ENCODE results near the gene SMOC1. TPM values are rescaled to one million over a fixed set of nuclear protein-coding genes. Genes with fewer than 3 reads are reported as not detected.

SMOC1 gene
- total RNA-seq, 2 experiments from 2014 or later: not detected

DNA sequence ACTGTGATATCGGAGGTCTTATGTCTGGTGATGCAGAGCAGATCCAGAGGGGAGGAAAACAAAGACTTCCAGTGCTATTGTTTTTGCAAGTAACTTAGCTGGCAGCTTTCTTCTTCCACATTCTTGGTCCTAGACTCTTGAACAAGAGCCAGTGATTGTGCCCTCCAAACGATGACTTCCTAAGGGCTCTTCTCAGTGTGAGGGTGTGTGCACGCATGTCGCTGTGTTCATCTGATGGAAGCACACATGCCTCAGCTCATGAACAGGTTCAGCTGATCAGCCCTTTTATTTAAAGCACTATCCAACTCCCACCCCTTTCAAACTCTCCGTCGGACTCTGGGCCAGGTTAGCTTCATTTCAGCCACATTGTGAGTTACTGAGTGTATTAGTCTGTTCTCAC, 59.5 kb downstream of the SMOC1 start:
- Mint-ChIP-seq H3K27me3 (ENCODE audit: low read depth) (peaks cover 16% of the 10 kb centered on the region), H3K36me3 (ENCODE audit: low read depth) (no peaks in the 10 kb centered on the region), H3K9me3 (no peaks in the 10 kb centered on the region), H3K27ac (no peak overlapping the region), H3K4me1 (ENCODE audit: low read depth) (no peaks in the 10 kb centered on the region), H3K4me3 (no peak overlapping the region)
- CTCF ChIA-PET: interaction anchor here (1.4 kb wide), 1 partner anchor 121 kb away, joined by 3 read pairs; no protein-coding TSS in a partner anchor
- no peak for DNase-seq
- intact Hi-C loops (cut with micrococcal nuclease): no loop called here

DNA sequence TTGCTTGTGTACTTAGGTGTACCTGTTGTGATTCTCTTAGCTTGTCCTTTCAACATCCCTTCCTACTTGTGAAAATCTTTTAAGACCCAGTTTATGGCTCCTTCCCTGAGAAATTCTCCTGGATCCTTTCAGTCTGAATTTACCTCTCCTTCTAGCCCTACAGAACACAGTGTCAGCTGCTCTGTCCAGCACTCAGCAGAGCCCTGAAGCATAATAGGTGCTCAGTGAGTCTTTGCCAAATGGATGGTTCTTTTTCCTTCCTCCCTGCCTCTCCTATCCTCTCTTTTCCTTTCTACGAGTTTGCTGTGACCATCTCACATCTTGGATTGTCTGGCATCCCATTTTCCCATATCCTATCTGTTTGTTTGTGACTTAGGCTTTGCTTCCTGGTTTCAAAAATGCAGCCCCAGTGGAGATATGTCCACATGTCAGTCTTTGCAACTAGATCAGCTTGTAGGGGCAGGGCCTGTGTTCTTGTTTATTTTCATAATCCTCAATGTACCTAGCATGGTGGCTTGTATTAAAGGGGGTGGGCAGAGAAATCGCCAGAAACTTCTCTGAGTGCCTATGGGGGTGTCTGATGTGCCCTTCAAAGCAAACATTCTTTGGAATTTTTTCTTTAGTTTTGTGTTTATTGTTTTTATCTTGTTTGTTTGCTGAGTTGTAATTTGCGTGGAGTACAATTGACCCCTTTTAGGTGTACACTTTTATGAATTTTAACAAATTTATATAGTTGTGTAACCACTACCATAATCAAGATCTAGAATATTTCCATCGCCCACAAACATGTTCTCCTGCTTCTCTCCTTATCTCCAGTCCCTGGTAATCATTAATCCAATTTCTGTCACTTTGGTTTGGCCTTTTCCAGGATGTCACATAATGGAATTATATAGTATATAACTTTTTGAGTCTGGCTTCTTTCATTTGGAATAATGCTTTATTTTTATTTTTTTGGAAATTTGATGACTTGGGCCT, 62.8 kb downstream of the SMOC1 start:
- intact Hi-C loops (cut with micrococcal nuclease): no loop called here
- Mint-ChIP-seq H3K4me1 (ENCODE audit: low read depth) (no peaks in the 10 kb centered on the region), H3K4me3 (no peak overlapping the region), H3K9me3 (peaks cover 10% of the 10 kb centered on the region), H3K27ac (no peak overlapping the region), H3K27me3 (ENCODE audit: low read depth) (peaks cover 16% of the 10 kb centered on the region), H3K36me3 (ENCODE audit: low read depth) (no peaks in the 10 kb centered on the region)
- CTCF ChIA-PET: no interaction called here
- DNase-seq: no peak

DNA sequence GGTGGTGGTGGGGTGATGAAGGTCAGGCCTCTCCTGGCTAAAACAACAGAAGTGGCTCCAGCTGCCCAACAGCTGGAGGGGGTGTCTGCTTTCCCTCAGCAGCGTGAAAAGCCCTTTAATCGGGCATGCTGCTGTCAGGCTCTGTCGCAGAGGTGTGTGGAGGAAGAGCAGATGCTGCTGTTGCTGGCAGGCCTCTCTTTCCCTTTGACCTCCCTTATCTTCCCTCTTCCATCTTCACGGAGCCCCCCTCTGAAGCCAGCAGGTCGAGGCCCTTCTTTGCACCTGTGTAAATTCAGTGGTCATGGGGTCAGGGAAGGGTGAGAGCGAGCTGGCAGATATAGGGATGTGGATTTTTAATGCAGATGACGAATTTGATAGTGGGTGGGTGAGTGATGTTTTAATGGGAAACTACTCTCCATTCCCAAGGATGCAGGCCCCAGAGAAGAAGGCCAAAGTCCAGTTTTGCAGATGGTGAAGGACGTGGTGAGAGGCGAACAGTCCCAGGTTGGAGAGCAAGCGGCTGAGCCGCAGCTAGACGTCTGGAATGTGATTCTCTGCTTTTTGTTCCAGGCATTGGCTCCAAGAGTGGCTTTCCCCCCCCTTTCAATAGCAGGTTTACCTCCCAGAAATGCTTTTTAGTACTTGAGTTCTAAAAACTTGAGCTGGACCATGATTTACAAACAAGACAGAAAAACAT, 64.0 kb downstream of the SMOC1 start:
- no peaks in the 10 kb centered on the region for H3K36me3 Mint-ChIP-seq (ENCODE audit: low read depth)
- peaks cover 12% of the 10 kb centered on the region for H3K9me3 Mint-ChIP-seq
- CTCF ChIA-PET: interaction anchor here (0.7 kb wide), 1 partner anchor 83 kb away, joined by 3 read pairs; no protein-coding TSS in a partner anchor
- no peak for DNase-seq
- no peaks in the 10 kb centered on the region for H3K4me1 Mint-ChIP-seq (ENCODE audit: low read depth)
- no peak overlapping the region for H3K4me3 Mint-ChIP-seq
- H3K27me3 Mint-ChIP-seq (ENCODE audit: low read depth): peaks cover 9% of the 10 kb centered on the region
- H3K27ac Mint-ChIP-seq: no peak overlapping the region
- intact Hi-C loops (cut with micrococcal nuclease): no loop called here

DNA sequence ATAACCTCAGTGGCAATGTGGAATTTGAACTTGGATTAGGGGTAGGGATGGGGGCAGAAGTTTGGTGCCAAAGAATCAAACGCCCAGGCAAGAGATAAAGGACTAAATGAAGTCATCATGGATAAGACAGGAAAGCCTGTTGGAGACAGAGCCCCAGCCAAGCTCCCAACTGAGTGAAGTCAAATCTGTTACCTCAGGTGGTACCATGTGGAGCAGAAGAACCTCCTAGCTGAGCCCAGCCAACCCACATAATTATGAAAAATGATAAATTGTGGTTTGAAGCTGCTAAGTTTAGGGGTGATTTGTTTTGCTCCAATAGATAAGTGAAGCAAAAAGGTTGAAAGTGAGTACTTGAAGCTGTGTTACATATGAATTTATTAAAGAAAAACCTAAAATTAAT, 66.1 kb downstream of the SMOC1 start:
- Mint-ChIP-seq H3K4me3 (no peak overlapping the region), H3K9me3 (peaks cover 12% of the 10 kb centered on the region), H3K27ac (no peak overlapping the region), H3K36me3 (ENCODE audit: low read depth) (no peaks in the 10 kb centered on the region), H3K4me1 (ENCODE audit: low read depth) (no peaks in the 10 kb centered on the region), H3K27me3 (ENCODE audit: low read depth) (peaks cover 6% of the 10 kb centered on the region)
- no peak for DNase-seq
- intact Hi-C loops (cut with micrococcal nuclease): no loop called here
- CTCF ChIA-PET: interaction anchor here (0.6 to 1.2 kb wide), 2 partner anchors 83 to 149 kb away, joined by 3 to 4 read pairs; no protein-coding TSS in a partner anchor

DNA sequence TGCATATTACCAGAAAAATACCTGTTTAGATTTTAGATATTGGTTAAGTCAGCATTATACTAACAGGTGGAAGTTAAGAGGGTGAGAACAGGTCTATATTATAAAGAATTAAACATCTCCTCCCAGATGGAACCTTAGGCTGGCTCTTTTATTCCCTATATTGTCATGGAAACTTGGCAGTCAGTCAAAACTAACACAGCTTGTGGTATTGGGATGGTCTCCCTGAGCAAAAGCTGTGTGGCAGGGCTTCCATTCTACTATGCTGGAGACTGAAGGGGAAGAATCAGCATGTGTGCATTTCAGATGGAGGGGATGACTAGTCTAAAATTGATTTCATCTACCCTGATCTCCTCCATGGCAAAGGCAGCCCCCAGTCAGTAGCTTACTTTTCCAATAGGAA, 66.7 kb downstream of the SMOC1 start:
- Mint-ChIP-seq H3K27me3 (ENCODE audit: low read depth) (peaks cover 4% of the 10 kb centered on the region), H3K9me3 (peaks cover 12% of the 10 kb centered on the region), H3K4me1 (ENCODE audit: low read depth) (no peaks in the 10 kb centered on the region), H3K4me3 (no peak overlapping the region), H3K27ac (no peak overlapping the region), H3K36me3 (ENCODE audit: low read depth) (no peaks in the 10 kb centered on the region)
- DNase-seq: no peak
- CTCF ChIA-PET: no interaction called here
- intact Hi-C loops (cut with micrococcal nuclease): no loop called here

DNA sequence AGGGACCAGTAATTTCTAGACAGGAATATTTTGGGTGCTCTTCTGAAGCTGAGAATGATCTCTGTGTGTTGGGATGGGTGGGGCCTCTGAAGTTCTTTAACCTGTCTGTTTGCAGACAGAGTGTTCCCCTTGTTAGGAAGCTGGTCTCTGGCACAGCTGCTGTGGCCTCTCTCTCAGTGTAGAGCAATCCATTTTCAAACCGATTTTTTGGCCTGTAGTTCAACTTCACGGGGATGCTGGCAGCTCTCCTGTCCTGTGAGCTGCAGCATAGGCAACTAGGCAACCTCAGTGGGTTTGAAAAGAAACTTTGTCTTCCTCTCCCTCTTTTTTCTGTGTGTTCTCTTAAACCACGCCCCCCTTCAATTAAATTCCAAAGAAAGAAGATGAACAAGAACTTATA, 69.1 kb downstream of the SMOC1 start:
- DNase-seq: no peak
- Mint-ChIP-seq H3K36me3 (ENCODE audit: low read depth) (no peaks in the 10 kb centered on the region), H3K4me3 (no peak overlapping the region), H3K27me3 (ENCODE audit: low read depth) (no peaks in the 10 kb centered on the region), H3K4me1 (ENCODE audit: low read depth) (no peaks in the 10 kb centered on the region), H3K27ac (no peak overlapping the region), H3K9me3 (peaks cover 12% of the 10 kb centered on the region)
- CTCF ChIA-PET: interaction anchor here (1.3 kb wide), 1 partner anchor 80 kb away, joined by 4 read pairs; no protein-coding TSS in a partner anchor
- intact Hi-C loops (cut with micrococcal nuclease): no loop called here

DNA sequence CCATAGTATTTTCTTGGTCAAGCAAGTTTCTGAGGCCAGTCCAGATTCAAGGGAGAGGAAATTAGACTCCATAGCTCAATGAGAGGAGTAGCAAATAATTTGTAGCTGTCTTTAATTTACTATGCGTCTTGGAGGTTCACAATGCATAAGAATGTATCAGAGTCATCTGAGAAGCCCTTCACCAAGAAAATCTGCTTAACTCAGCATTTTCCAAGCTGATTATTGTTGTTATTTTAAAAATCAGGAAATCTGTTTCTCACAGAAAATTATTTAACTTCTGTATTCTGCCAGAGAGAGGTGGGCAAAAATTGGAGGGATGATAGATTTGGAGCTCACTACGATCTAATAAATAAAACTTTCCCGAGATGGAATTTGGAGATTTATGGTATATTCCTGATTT, 72.0 kb downstream of the SMOC1 start:
- no peaks in the 10 kb centered on the region for H3K4me1 Mint-ChIP-seq (ENCODE audit: low read depth)
- CTCF ChIA-PET: no interaction called here
- no peak overlapping the region for H3K27ac Mint-ChIP-seq
- no peaks in the 10 kb centered on the region for H3K36me3 Mint-ChIP-seq (ENCODE audit: low read depth)
- H3K4me3 Mint-ChIP-seq: no peak overlapping the region
- H3K27me3 Mint-ChIP-seq (ENCODE audit: low read depth): peaks cover 4% of the 10 kb centered on the region
- intact Hi-C loops (cut with micrococcal nuclease): no loop called here
- DNase-seq: no peak
- peaks cover 5% of the 10 kb centered on the region for H3K9me3 Mint-ChIP-seq

DNA sequence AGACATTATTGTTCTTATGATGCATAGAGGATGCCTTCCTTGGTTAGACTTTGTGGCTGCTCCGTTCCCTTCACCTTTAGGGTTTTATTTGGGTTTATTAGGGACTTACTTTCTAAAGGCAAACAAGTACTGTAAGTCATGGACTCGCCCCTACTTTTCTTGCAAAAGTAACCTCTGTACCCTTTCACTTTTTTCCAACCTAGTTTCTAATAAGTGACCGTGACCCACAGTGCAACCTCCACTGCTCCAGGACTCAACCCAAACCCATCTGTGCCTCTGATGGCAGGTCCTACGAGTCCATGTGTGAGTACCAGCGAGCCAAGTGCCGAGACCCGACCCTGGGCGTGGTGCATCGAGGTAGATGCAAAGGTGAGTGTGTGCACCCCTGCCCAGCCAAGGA, 72.7 kb downstream of the SMOC1 start:
- H3K4me3 Mint-ChIP-seq: no peak overlapping the region
- CTCF ChIA-PET: interaction anchor here (0.5 kb wide), 1 partner anchor 83 kb away, joined by 3 read pairs; no protein-coding TSS in a partner anchor
- DNase-seq: no peak
- peaks cover 4% of the 10 kb centered on the region for H3K27me3 Mint-ChIP-seq (ENCODE audit: low read depth)
- H3K36me3 Mint-ChIP-seq (ENCODE audit: low read depth): no peaks in the 10 kb centered on the region
- peaks cover 3% of the 10 kb centered on the region for H3K9me3 Mint-ChIP-seq
- H3K4me1 Mint-ChIP-seq (ENCODE audit: low read depth): no peaks in the 10 kb centered on the region
- intact Hi-C loops (cut with micrococcal nuclease): no loop called here
- H3K27ac Mint-ChIP-seq: no peak overlapping the region

DNA sequence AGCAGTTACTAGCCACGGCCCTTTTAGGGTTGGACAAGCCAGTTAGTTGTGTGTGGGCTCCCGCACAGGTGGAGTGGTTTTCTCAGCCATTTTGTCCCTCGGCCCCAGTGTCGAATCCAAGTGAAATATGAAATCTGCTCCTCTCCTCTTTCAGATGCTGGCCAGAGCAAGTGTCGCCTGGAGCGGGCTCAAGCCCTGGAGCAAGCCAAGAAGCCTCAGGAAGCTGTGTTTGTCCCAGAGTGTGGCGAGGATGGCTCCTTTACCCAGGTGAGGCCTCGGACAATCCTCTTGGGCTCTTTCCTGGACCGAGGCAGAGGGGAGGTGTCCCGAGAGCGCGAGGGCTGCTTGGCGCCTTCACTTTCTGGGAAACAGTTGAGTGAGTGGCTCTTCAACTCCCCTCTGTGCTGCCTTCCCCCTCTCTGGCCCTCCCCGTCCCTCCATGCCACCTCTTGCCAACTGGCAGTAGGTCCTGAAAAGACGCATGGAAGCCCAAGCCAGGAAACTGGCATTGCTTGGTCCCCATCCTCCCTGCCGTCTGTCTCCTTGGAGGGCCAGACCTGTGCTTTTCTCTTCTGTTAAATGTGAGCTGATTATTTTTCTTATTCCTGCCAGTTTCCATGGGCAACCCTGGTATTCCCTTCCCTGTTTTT, 74.2 kb downstream of the SMOC1 start:
- peaks cover 4% of the 10 kb centered on the region for H3K27me3 Mint-ChIP-seq (ENCODE audit: low read depth)
- no peaks in the 10 kb centered on the region for H3K36me3 Mint-ChIP-seq (ENCODE audit: low read depth)
- DNase-seq: no peak
- CTCF ChIA-PET: no interaction called here
- H3K4me1 Mint-ChIP-seq (ENCODE audit: low read depth): no peaks in the 10 kb centered on the region
- intact Hi-C loops (cut with micrococcal nuclease): no loop called here
- H3K4me3 Mint-ChIP-seq: no peak overlapping the region
- no peak overlapping the region for H3K27ac Mint-ChIP-seq
- H3K9me3 Mint-ChIP-seq: no peaks in the 10 kb centered on the region

DNA sequence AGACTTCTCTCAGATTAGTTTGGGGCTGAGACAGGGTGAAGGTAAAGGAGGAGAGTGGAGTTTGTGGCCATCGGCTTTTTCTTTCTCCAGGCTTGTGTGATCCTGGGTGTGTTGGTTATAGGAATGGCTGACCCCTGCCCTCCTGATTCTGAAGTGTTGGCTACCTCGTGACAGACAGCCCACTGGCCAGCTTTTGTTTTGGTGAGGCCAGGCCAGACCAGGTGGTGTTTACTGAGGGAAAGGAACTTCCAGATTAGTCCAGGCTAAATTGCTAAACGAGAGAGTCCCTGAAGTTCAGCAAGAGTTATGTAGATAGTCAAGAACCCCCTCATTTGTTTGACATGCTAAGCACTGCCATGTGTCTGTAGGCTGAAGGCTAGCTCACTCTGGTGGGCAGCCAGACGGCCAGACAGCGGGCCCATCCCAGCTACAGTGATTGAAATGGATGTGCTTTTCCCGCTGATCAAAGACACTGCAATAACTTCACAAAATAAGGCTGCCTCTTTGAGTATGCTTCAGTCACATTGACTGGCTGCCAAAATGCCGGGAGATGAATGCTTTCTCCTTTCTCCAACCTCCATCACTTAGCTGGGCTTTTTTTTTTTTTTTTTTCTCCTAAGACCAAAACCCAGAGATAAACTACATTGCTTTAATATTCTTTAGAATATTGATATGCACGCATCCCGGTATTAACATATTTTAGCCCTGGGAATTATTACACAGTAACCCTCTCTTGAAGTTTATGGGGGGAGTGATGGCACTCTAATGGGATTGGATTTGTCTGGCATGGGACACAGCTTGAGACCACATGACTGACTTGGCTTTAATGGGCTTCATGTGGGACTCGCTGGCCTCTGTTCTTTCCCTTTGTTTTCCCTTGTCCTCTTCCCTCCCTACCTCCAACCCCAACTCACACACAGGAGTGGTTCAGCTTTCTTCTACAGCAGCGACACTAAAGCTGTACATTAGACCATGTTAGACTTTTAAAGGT, 76.9 kb downstream of the SMOC1 start:
- Mint-ChIP-seq H3K4me1 (ENCODE audit: low read depth) (no peaks in the 10 kb centered on the region), H3K27ac (no peak overlapping the region), H3K36me3 (ENCODE audit: low read depth) (no peaks in the 10 kb centered on the region), H3K27me3 (ENCODE audit: low read depth) (peaks cover 4% of the 10 kb centered on the region), H3K9me3 (no peaks in the 10 kb centered on the region), H3K4me3 (no peak overlapping the region)
- intact Hi-C loops (cut with micrococcal nuclease): no loop called here
- no peak for DNase-seq
- CTCF ChIA-PET: interaction anchor here (1.3 kb wide), 1 partner anchor 72 kb away, joined by 4 read pairs; no protein-coding TSS in a partner anchor

DNA sequence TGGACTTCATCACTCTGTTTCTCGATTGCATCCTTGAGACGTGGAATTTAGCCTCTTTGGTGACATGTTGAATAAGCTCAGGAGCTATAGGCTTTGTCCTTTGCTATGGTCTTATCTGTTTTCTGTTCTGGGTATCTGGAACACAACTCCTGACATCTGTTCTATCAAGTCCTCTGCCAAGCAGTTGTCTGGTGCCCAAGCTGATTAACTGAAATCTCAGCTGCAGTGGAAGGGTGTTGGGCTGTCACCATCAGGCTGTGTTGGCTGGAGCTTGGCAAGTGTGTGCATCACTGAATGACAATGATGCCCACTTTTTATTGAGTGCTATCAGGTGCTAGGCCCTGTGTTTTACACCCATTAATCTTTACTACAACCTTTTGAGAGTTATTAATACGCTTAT, 77.8 kb downstream of the SMOC1 start:
- intact Hi-C loops (cut with micrococcal nuclease): no loop called here
- H3K4me1 Mint-ChIP-seq (ENCODE audit: low read depth): no peaks in the 10 kb centered on the region
- CTCF ChIA-PET: interaction anchor here (1.3 kb wide), 1 partner anchor 71 kb away, joined by 4 read pairs; no protein-coding TSS in a partner anchor
- no peaks in the 10 kb centered on the region for H3K9me3 Mint-ChIP-seq
- H3K27me3 Mint-ChIP-seq (ENCODE audit: low read depth): peaks cover 4% of the 10 kb centered on the region
- H3K27ac Mint-ChIP-seq: no peak overlapping the region
- H3K36me3 Mint-ChIP-seq (ENCODE audit: low read depth): no peaks in the 10 kb centered on the region
- no peak for DNase-seq
- H3K4me3 Mint-ChIP-seq: no peak overlapping the region

Measured in activated naive CD4-positive, alpha-beta T cell treated with anti-CD3 and anti-CD28 coated beads for 36 hours (primary cell).